NB4 (cell line): ENCODE results near the gene CFD.

Experiments
- MAX ChIP-seq: IDR thresholded peaks from 2 replicates; pipeline ENCODE4 v1.6.1; 2011; ENCODE audit warnings: low read depth, low read length
- MYC ChIP-seq: IDR thresholded peaks from 2 replicates; pipeline ENCODE4 v1.6.1; 2011; ENCODE audit warnings: low read depth, low read length
- POLR2A ChIP-seq: IDR thresholded peaks from 2 replicates; pipeline ENCODE4 v1.6.1; 2011; ENCODE audit warnings: mild to moderate bottlenecking; ENCODE audit not compliant: insufficient read length; ENCODE audit errors: extremely low read depth
- TF ChIP-seq, protein P1 (sequence below): IDR thresholded peaks from one replicate; pipeline ENCODE4 v1.5.1; 2012; ENCODE audit warnings: low read depth, low read length

DNA sequence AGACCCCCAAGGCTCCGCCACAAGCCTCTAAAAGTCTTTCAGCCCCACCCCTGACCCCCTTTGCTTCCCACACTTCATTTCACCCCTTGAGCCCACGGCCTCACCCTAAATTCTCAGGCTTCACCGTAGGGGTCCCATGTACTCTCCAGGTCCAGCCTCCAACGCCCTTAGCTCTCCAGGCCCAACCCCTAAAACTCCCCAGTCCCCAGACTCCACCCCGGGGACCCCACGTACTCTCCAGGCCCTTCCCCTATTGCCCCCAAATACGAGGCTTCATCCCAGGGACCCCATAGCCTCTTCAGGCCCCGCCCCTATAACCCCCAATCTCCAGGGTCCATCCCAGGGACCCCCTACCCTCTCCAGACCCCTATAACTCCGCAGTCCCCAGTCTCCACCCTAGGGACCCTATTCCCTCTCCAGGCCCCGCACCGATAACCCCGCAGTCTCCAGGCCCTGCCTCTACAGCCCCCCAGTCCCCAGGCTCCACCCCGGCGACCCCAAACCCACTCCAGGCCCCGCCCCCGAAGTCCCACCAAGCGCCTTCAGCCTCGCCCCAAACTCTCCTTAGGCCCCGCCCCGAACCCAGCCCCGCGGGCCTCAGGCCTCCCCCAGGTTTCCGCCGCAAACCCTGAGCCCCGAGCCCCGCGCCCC, 32.9 kb downstream of the CFD start:
- TF ChIP-seq, protein P1, sequence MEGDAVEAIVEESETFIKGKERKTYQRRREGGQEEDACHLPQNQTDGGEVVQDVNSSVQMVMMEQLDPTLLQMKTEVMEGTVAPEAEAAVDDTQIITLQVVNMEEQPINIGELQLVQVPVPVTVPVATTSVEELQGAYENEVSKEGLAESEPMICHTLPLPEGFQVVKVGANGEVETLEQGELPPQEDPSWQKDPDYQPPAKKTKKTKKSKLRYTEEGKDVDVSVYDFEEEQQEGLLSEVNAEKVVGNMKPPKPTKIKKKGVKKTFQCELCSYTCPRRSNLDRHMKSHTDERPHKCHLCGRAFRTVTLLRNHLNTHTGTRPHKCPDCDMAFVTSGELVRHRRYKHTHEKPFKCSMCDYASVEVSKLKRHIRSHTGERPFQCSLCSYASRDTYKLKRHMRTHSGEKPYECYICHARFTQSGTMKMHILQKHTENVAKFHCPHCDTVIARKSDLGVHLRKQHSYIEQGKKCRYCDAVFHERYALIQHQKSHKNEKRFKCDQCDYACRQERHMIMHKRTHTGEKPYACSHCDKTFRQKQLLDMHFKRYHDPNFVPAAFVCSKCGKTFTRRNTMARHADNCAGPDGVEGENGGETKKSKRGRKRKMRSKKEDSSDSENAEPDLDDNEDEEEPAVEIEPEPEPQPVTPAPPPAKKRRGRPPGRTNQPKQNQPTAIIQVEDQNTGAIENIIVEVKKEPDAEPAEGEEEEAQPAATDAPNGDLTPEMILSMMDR: no peak
- TF ChIP-seq MAX: no peak
- TF ChIP-seq POLR2A: no peak
- TF ChIP-seq MYC: no peak
